DND-41 (cell line): ENCODE measurements around the gene HSPG2.

Experiments used
- ATAC-seq: fragments of 200-7000 bp; cut with Tn5 transposase; 3 replicates; pipeline ENCODE4 v1.9.1; 2021; ENCODE audit warnings: low read depth; ENCODE audit not compliant: insufficient read depth
- DNase-seq: peaks from one replicate; pipeline ENCODE4 v3.0.0-alpha.2; 2020
- H2AFZ ChIP-seq: 2 replicates; pipeline ENCODE4 v1.6.0; 2012; ENCODE audit warnings: low read depth, low read length
- H3K27ac ChIP-seq: 2 replicates; pipeline ENCODE4 v1.5.1; 2012; ENCODE audit warnings: low read length, inconsistent platforms
- H3K27me3 ChIP-seq: fragments of 200-600 bp; sonication (generic); 2 replicates; pipeline ENCODE4 v1.6.0; 2012; ENCODE audit warnings: low read length, mild to moderate bottlenecking, inconsistent platforms; ENCODE audit not compliant: insufficient read depth, poor library complexity
- H3K36me3 ChIP-seq: 2 replicates; pipeline ENCODE4 v1.5.1; 2012; ENCODE audit warnings: low read length, inconsistent platforms; ENCODE audit not compliant: insufficient read depth
- H3K4me1 ChIP-seq: 2 replicates; pipeline ENCODE4 v1.5.1; 2012; ENCODE audit warnings: mild to moderate bottlenecking, low read length; ENCODE audit not compliant: insufficient read depth
- H3K4me2 ChIP-seq: 2 replicates; pipeline ENCODE4 v1.6.0; 2012; ENCODE audit warnings: mild to moderate bottlenecking, moderate library complexity, low read length, inconsistent platforms; ENCODE audit not compliant: insufficient read depth
- H3K4me3 ChIP-seq, 2 experiments: fragments of 200-600 bp in 1 of 2; shearing (Covaris generic) in 1 of 2; 2 replicates each; pipeline ENCODE4 v1.5.1; 2012 to 2016; ENCODE audit warnings: inconsistent platforms in 2 of 2, low read length in 2 of 2, mild to moderate bottlenecking in 2 of 2, low read depth in 1 of 2, moderate library complexity in 1 of 2
- H3K79me2 ChIP-seq: 2 replicates; pipeline ENCODE4 v1.6.0; 2012; ENCODE audit warnings: low read length, inconsistent platforms; ENCODE audit not compliant: insufficient read depth
- H3K9ac ChIP-seq: 2 replicates; pipeline ENCODE4 v1.6.0; 2012; ENCODE audit warnings: low read depth, mild to moderate bottlenecking, inconsistent platforms, low read length, moderate library complexity
- H3K9me3 ChIP-seq: 2 replicates; pipeline ENCODE4 v1.5.1; 2012; ENCODE audit warnings: low read length, moderate library complexity, mild to moderate bottlenecking, inconsistent platforms; ENCODE audit not compliant: insufficient read depth, severe bottlenecking
- H4K20me1 ChIP-seq: 2 replicates; pipeline ENCODE4 v1.6.0; 2012; ENCODE audit warnings: low read length; ENCODE audit not compliant: insufficient read depth
- EZH2 ChIP-seq: IDR thresholded peaks from 3 replicates; pipeline ENCODE4 v1.6.1; 2012; ENCODE audit warnings: borderline replicate concordance, low read depth, mild to moderate bottlenecking, moderate library complexity, low read length, inconsistent platforms; ENCODE audit not compliant: severe bottlenecking
- TF ChIP-seq, protein P1 (sequence below): IDR thresholded peaks from 2 replicates; pipeline ENCODE4 v1.5.1; 2012; ENCODE audit warnings: borderline replicate concordance, low read length, moderate library complexity, mild to moderate bottlenecking; ENCODE audit not compliant: poor library complexity, severe bottlenecking; ENCODE audit errors: extremely low read depth

HSPG2 gene

DNA sequence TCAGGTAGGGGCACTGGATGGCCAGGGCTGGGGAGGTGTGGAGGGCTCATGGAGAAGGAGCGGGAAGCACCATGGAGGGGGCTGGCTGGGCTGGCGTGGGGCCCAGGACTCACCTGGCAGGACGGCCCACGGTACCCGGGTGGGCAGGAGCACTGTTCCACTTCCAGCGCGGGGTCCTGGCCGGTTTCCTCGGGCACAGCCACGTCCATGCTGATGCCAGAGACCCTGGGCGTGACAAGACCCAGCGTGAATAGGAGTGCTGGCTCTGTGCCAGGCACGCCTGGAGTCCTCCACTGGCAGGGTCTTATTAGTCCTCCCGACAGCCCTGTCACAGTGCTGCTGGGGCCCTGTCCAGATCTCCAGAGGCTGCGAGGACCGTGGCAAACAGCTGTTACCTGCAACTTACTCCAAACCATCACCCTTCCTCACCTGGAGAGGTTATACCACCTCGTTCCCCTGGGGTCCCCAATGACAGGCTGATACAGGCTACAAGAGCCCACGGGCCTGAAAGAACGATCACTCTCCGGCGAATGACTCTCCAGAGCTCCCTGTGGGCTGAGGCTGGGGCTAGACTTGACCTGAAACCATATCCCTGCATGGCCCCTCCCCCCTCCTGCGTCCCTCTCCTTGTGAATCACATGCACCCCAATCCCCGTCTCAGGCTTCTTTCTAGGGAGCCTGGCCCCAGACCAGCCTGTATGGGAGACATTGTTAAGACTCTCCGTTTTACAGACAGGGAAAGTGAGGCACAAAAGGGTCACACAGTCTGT is 62.1 kb downstream of the HSPG2 start:
- H3K27ac ChIP-seq: no peak overlapping the region
- no peak for TF ChIP-seq EZH2
- no peaks in the 10 kb centered on the region for H3K9me3 ChIP-seq
- H2AFZ ChIP-seq: no peak overlapping the region
- DNase-seq (no peak), ATAC-seq (no peak)
- H3K4me2 ChIP-seq: no peak overlapping the region
- H3K27me3 ChIP-seq: no peaks in the 10 kb centered on the region
- H3K4me1 ChIP-seq: no peaks in the 10 kb centered on the region
- H3K79me2 ChIP-seq: no peaks in the 10 kb centered on the region
- no peaks in the 10 kb centered on the region for H4K20me1 ChIP-seq
- no peak overlapping the region for H3K4me3 ChIP-seq
- H3K36me3 ChIP-seq: no peaks in the 10 kb centered on the region
- no peak overlapping the region for H3K9ac ChIP-seq

DNA sequence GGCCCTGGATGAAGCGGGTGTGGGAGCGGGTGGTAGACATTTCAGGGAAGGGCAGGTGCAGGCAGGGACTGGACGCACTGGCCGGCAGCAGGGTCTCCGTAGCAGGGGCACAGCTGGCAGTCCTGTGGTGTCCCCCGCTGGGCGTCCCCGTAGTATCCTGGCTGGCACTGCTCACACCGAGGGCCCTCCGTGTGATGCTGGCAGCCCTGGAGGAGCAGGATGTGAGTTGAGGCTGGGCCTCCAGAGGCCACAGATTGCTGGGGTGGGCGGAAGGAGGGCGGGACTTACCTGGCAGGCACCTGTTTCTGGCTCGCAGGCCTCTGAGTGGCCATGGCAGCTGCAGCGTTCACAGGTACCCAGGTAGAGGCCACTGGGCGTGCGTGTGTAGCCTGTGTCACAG is 62.8 kb downstream of the HSPG2 start:
- TF ChIP-seq, protein P1, sequence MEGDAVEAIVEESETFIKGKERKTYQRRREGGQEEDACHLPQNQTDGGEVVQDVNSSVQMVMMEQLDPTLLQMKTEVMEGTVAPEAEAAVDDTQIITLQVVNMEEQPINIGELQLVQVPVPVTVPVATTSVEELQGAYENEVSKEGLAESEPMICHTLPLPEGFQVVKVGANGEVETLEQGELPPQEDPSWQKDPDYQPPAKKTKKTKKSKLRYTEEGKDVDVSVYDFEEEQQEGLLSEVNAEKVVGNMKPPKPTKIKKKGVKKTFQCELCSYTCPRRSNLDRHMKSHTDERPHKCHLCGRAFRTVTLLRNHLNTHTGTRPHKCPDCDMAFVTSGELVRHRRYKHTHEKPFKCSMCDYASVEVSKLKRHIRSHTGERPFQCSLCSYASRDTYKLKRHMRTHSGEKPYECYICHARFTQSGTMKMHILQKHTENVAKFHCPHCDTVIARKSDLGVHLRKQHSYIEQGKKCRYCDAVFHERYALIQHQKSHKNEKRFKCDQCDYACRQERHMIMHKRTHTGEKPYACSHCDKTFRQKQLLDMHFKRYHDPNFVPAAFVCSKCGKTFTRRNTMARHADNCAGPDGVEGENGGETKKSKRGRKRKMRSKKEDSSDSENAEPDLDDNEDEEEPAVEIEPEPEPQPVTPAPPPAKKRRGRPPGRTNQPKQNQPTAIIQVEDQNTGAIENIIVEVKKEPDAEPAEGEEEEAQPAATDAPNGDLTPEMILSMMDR: no peak
- H3K27me3 ChIP-seq: peaks cover 3% of the 10 kb centered on the region
- no peak overlapping the region for H2AFZ ChIP-seq
- H3K4me2 ChIP-seq: no peak overlapping the region
- H3K4me1 ChIP-seq: no peaks in the 10 kb centered on the region
- no peak overlapping the region for H3K27ac ChIP-seq
- no peaks in the 10 kb centered on the region for H3K79me2 ChIP-seq
- DNase-seq (no peak), ATAC-seq (no peak)
- no peaks in the 10 kb centered on the region for H3K36me3 ChIP-seq
- H4K20me1 ChIP-seq: no peaks in the 10 kb centered on the region
- H3K9ac ChIP-seq: no peak overlapping the region
- H3K4me3 ChIP-seq: no peak overlapping the region
- H3K9me3 ChIP-seq: no peaks in the 10 kb centered on the region

DNA sequence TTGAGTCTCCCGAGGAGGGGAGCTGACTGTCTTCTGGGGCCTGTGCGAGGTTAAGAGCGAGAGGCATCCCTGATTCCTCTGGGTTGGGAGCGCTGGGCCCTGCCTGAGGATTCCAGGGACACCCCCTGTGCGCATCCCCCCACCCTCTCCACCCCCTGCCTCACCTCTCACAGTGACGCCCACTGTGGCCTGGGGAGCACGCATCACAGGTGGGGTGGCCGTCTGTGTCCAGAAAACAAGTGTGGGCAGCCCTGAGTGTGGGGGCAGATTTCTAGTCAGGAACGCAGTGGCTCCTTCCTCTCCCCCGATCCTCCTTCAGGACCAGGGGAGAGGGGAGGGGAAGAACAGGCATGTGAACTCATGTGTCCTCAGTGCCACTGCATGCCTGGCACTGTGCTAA is 63.3 kb downstream of the HSPG2 start:
- H4K20me1 ChIP-seq: no peaks in the 10 kb centered on the region
- H3K9me3 ChIP-seq: no peaks in the 10 kb centered on the region
- TF ChIP-seq EZH2: no peak
- TF ChIP-seq, protein P1: no peak
- no peaks in the 10 kb centered on the region for H3K79me2 ChIP-seq
- H3K36me3 ChIP-seq: no peaks in the 10 kb centered on the region
- no peak overlapping the region for H3K4me2 ChIP-seq
- DNase-seq: no peak
- peaks cover 3% of the 10 kb centered on the region for H3K27me3 ChIP-seq
- no peak overlapping the region for H3K4me3 ChIP-seq
- H3K27ac ChIP-seq: no peak overlapping the region
- no peak for ATAC-seq
- no peaks in the 10 kb centered on the region for H3K4me1 ChIP-seq
- H3K9ac ChIP-seq: no peak overlapping the region
- no peak overlapping the region for H2AFZ ChIP-seq

DNA sequence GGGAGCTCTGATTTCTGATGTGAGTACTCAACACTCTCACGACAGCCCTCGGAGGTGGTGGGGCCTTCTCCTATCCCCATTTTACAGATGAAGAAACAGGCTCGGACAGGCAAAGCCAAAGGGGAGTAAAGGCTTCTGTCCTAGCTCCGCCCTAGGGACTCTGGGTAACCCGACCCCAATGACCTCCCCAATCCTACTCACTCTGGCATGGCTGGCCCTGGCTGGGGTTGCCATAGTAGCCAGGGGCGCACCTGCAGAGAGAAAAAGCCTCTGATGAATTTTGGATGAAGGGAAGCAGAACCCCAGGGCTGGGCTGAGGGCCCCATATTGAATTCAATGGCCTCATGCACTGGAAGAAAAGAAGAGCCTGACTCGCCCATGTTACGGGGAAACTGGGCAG is 63.9 kb downstream of the HSPG2 start:
- Histone ChIP-seq H3K9me3 (no peaks in the 10 kb centered on the region), H3K4me2 (no peak overlapping the region), H3K79me2 (no peaks in the 10 kb centered on the region), H2AFZ (no peak overlapping the region), H3K4me3 (no peak overlapping the region), H3K27ac (no peak overlapping the region), H3K4me1 (no peaks in the 10 kb centered on the region), H3K9ac (no peak overlapping the region), H3K36me3 (no peaks in the 10 kb centered on the region), H3K27me3 (peaks cover 3% of the 10 kb centered on the region), H4K20me1 (no peaks in the 10 kb centered on the region)
- ATAC-seq (no peak), DNase-seq (no peak)
- TF ChIP-seq, protein P1: no peak
- TF ChIP-seq EZH2: no peak
